AG08396 (cell line): Measurements from ENCODE around the gene CHAF1A.

Experiments used
- DNase-seq: peaks from one replicate; pipeline ENCODE4 v3.0.0; 2012; ENCODE audit warnings: low spot score, mixed read lengths

The CHAF1A gene

GRCh38 chr19:4402171-4403004, at the start of gene CHAF1A:
Gene CHAF1A (plus strand): TSS chr19:4402640. CDS start chr19:4402763, 123 bp downstream.
- peak; percentile 100 for DNase-seq

GRCh38 chr19:4352701-4353121, 49.7 kb upstream of the CHAF1A start:
- DNase-seq: peak; percentile 80

- no peak for DNase-seq
Measured at GRCh38 chr19:4354282-4354681, 48.2 kb upstream of the CHAF1A start.

GRCh38 chr19:4354897-4355296, 47.5 kb upstream of the CHAF1A start:
- DNase-seq: no peak

- DNase-seq: no peak
Measured at GRCh38 chr19:4357095-4357797, 45.2 kb upstream of the CHAF1A start.

- no peak for DNase-seq
Measured at GRCh38 chr19:4357921-4358326, 44.5 kb upstream of the CHAF1A start.

- DNase-seq: peak; percentile 7
Measured at GRCh38 chr19:4358709-4359626, 43.5 kb upstream of the CHAF1A start.

- DNase-seq: no peak
Measured at GRCh38 chr19:4359627-4360000, 42.8 kb upstream of the CHAF1A start.

- DNase-seq: no peak
Measured at GRCh38 chr19:4360081-4360569, 42.3 kb upstream of the CHAF1A start.

GRCh38 chr19:4360641-4361151, 41.7 kb upstream of the CHAF1A start:
- peak; percentile 10 for DNase-seq

- DNase-seq: peak; percentile 10
Measured at GRCh38 chr19:4361152-4362046, 41.0 kb upstream of the CHAF1A start.

- DNase-seq: peak; percentile 6
Measured at GRCh38 chr19:4362101-4362828, 40.2 kb upstream of the CHAF1A start.

GRCh38 chr19:4362831-4363545, 39.5 kb upstream of the CHAF1A start:
- DNase-seq: peak; percentile 18

- peak; percentile 3 for DNase-seq
Measured at GRCh38 chr19:4363571-4364304, 38.7 kb upstream of the CHAF1A start.

GRCh38 chr19:4365341-4365740, 37.1 kb upstream of the CHAF1A start:
- DNase-seq: peak; percentile 6

GRCh38 chr19:4365791-4366665, 36.4 kb upstream of the CHAF1A start:
- peak; percentile 5 for DNase-seq

- peak; percentile 3 for DNase-seq
Measured at GRCh38 chr19:4366666-4367335, 35.6 kb upstream of the CHAF1A start.
